ENCODE results near the gene SRRM4.

The SRRM4 gene

DNA sequence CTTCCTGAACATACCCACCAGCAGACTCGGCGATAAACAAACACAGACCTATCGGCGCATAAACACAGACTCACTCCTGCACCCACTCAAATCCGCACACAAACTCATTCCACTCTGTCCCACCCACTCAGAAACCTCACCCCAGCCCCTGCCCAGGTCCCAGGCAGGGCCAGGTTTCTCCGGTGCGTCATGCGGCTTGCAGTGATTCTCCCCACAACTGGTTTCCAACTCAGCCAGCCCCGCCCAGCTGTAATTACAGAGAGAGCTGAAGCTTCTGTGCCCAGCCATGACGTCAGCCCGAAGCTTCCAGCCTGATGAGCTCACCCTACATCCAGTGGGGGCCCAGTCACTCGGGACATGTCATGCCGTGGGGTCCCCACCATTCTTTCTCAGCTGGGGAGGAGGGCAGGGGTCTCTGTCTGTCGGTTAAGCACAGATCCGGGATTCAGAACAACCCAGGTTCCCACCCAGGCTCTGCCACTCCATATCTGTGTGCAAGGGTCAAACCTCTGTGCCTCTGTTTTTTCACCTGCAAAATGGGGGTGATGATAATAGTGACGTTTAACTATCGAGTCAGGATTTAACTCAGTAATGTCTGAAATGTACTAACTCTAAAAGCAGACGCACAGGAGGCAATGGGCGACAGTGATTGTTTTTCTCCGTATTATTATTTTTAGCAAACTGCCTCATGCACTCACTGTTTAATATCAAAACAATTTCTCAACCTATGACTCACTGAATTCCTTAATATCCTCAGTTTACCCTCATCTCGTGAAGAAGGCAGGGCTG, 195.1 kb downstream of the SRRM4 start:
- Histone ChIP-seq H4K12ac (ENCODE audit: low read depth, low read length) (peak overlapping the region; percentile 14), H3K18ac (ENCODE audit: low read length) (peak overlapping the region; percentile 97), H3K79me1 (ENCODE audit: low read length) (peaks cover 53% of the 10 kb centered on the region), H4K91ac (ENCODE audit: low read depth, low read length) (peak overlapping the region; percentile 98), H2AK5ac (ENCODE audit: low read length) (peak overlapping the region; percentile 95), H3K23ac (ENCODE audit: low read length) (no peak overlapping the region), H2AFZ (ENCODE audit: insufficient read depth, low read length, poor library complexity) (peak overlapping the region; percentile 72), H3K27me3 (ENCODE audit: insufficient read depth, low read length) (no peaks in the 10 kb centered on the region), H2BK12ac (ENCODE audit: low read length) (peak overlapping the region; percentile 86), H3K27ac (ENCODE audit: low read depth, low read length) (peak overlapping the region; percentile 77), H3K9me3 (ENCODE audit: insufficient read depth, low read depth, low read length) (no peaks in the 10 kb centered on the region), H2BK120ac (ENCODE audit: insufficient read depth, low read length, poor library complexity) (peak overlapping the region; percentile 99), H4K8ac (ENCODE audit: low read depth, low read length) (peak overlapping the region; percentile 88), H3K4ac (ENCODE audit: low read depth, low read length) (peak overlapping the region; percentile 81), H3K4me2 (ENCODE audit: low read length) (peak overlapping the region; percentile 14), H3K79me2 (ENCODE audit: control insufficient read depth, insufficient read depth, low read length, poor library complexity) (peaks cover 19% of the 10 kb centered on the region), H3K36me3 (ENCODE audit: control insufficient read depth in 1 of 2, insufficient read depth in 2 of 2, low read length in 2 of 2) (peaks cover 0 to 2% of the 10 kb centered on the region in 2 experiments), H2BK5ac (ENCODE audit: low read depth, low read length, poor library complexity) (peak overlapping the region; percentile 97), H3K9ac (ENCODE audit: low read length) (peak overlapping the region; percentile 16), H3K4me1 (ENCODE audit: control insufficient read depth in 1 of 2, insufficient read depth in 2 of 2, low read length in 2 of 2) (peaks cover 34 to 40% of the 10 kb centered on the region in 2 experiments), H3K14ac (ENCODE audit: low read length) (peak overlapping the region; percentile 90), H3K4me3 (ENCODE audit: low read depth, low read length) (no peak overlapping the region)
- 100% methylated on average over 1 of the region's 21 CpGs for WGBS (ENCODE audit: extremely low coverage, insufficient coverage, insufficient read length)
- peak; percentile 92 to 93 for DNase-seq

- no peak overlapping the region for H3K4me2 ChIP-seq (ENCODE audit: low read length)
- no CpG with 5 or more reads among the region's 4 CpGs for WGBS (ENCODE audit: extremely low coverage, insufficient coverage, insufficient read length)
- no peaks in the 10 kb centered on the region for H3K27me3 ChIP-seq (ENCODE audit: insufficient read depth, low read length)
- no peak overlapping the region for H2BK5ac ChIP-seq (ENCODE audit: low read depth, low read length, poor library complexity)
- H3K79me1 ChIP-seq (ENCODE audit: low read length), result peaks cover 50% of the 10 kb centered on the region
- H2AK5ac ChIP-seq (ENCODE audit: low read length), result no peak overlapping the region
- H4K8ac ChIP-seq (ENCODE audit: low read depth, low read length), result no peak overlapping the region
- H2AFZ ChIP-seq (ENCODE audit: insufficient read depth, low read length, poor library complexity), result no peak overlapping the region
- peaks cover 0 to 2% of the 10 kb centered on the region in 2 experiments for H3K36me3 ChIP-seq (ENCODE audit: control insufficient read depth in 1 of 2, insufficient read depth in 2 of 2, low read length in 2 of 2)
- H2BK12ac ChIP-seq (ENCODE audit: low read length), result peak overlapping the region; percentile 9
- H3K9ac ChIP-seq (ENCODE audit: low read length), result no peak overlapping the region
- H4K91ac ChIP-seq (ENCODE audit: low read depth, low read length), result no peak overlapping the region
- no peak overlapping the region for H3K18ac ChIP-seq (ENCODE audit: low read length)
- no peak overlapping the region for H3K14ac ChIP-seq (ENCODE audit: low read length)
- no peaks in the 10 kb centered on the region for H3K9me3 ChIP-seq (ENCODE audit: insufficient read depth, low read depth, low read length)
- no peak overlapping the region for H3K4ac ChIP-seq (ENCODE audit: low read depth, low read length)
- peak overlapping the region; percentile 73 for H3K27ac ChIP-seq (ENCODE audit: low read depth, low read length)
- DNase-seq, result peak in 1 of 2 donors; percentile 52
- no peak overlapping the region for H3K4me3 ChIP-seq (ENCODE audit: low read depth, low read length)
- peaks cover 21% of the 10 kb centered on the region for H3K79me2 ChIP-seq (ENCODE audit: control insufficient read depth, insufficient read depth, low read length, poor library complexity)
- H3K23ac ChIP-seq (ENCODE audit: low read length), result no peak overlapping the region
- H2BK120ac ChIP-seq (ENCODE audit: insufficient read depth, low read length, poor library complexity), result no peak overlapping the region
- peaks cover 33 to 38% of the 10 kb centered on the region in 2 experiments for H3K4me1 ChIP-seq (ENCODE audit: control insufficient read depth in 1 of 2, insufficient read depth in 2 of 2, low read length in 2 of 2)
- no peak overlapping the region for H4K12ac ChIP-seq (ENCODE audit: low read depth, low read length)
Observed at GRCh38 chr12:119177056-119177325, 195.7 kb downstream of the SRRM4 start.

DNA sequence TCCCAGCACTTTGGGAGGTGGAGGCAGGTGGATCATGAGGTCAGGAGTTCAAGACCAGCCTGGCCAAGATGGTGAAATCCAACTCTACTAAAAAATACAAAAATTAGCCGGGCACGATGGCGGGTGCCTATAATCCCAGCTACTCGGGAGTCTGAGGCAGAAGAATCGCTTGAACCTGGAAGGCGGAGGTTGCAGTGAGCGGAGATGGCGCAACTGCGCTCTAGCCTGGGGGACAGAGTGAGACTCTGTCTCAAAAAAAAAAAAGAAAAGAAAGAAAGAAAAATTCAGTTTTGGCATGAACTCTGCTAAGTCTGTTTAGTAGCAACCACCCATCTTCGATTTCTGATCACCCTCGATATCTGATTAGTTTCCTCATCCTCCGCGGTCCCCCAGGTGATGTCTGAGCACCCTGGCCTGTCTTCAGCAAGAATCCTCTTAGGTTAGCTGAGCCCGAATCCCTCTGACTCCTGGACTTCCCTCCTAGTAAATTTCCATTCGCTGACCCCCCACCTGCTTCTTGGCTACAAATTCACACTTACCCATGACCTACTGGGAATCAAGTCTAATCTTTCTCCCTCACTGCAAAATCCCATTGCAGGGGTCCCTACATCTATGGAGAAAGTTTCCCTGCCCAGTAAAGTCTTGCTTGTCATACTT, 196.5 kb downstream of the SRRM4 start:
- Histone ChIP-seq H3K4ac (ENCODE audit: low read depth, low read length) (no peak overlapping the region), H3K27me3 (ENCODE audit: insufficient read depth, low read length) (no peaks in the 10 kb centered on the region), H3K14ac (ENCODE audit: low read length) (peak overlapping the region; percentile 8), H2BK12ac (ENCODE audit: low read length) (peak overlapping the region; percentile 48), H2BK5ac (ENCODE audit: low read depth, low read length, poor library complexity) (peak overlapping the region; percentile 64), H2AK5ac (ENCODE audit: low read length) (peak overlapping the region; percentile 18), H3K4me3 (ENCODE audit: low read depth, low read length) (no peak overlapping the region), H3K9ac (ENCODE audit: low read length) (no peak overlapping the region), H4K12ac (ENCODE audit: low read depth, low read length) (no peak overlapping the region), H4K91ac (ENCODE audit: low read depth, low read length) (peak overlapping the region; percentile 70), H3K36me3 (ENCODE audit: control insufficient read depth in 1 of 2, insufficient read depth in 2 of 2, low read length in 2 of 2) (peaks cover 2 to 3% of the 10 kb centered on the region in 2 experiments), H3K9me3 (ENCODE audit: insufficient read depth, low read depth, low read length) (no peaks in the 10 kb centered on the region), H3K4me2 (ENCODE audit: low read length) (no peak overlapping the region), H3K79me2 (ENCODE audit: control insufficient read depth, insufficient read depth, low read length, poor library complexity) (peaks cover 22% of the 10 kb centered on the region), H2BK120ac (ENCODE audit: insufficient read depth, low read length, poor library complexity) (peak overlapping the region; percentile 57), H3K23ac (ENCODE audit: low read length) (no peak overlapping the region), H3K18ac (ENCODE audit: low read length) (no peak overlapping the region), H2AFZ (ENCODE audit: insufficient read depth, low read length, poor library complexity) (no peak overlapping the region), H4K8ac (ENCODE audit: low read depth, low read length) (peak overlapping the region; percentile 36), H3K4me1 (ENCODE audit: control insufficient read depth in 1 of 2, insufficient read depth in 2 of 2, low read length in 2 of 2) (peaks cover 28 to 40% of the 10 kb centered on the region in 2 experiments), H3K79me1 (ENCODE audit: low read length) (peaks cover 50% of the 10 kb centered on the region), H3K27ac (ENCODE audit: low read depth, low read length) (peak overlapping the region; percentile 65)
- whole genome bisulfite sequencing (ENCODE audit: extremely low coverage, insufficient coverage, insufficient read length), result no CpG with 5 or more reads among the region's 15 CpGs
- DNase-seq, result peak; percentile 61 to 74

- no CpG with 5 or more reads among the region's 33 CpGs for WGBS (ENCODE audit: extremely low coverage, insufficient coverage, insufficient read length)
- peak within 1 kb of the TSS; percentile 97 for H3K27ac ChIP-seq (ENCODE audit: low read depth, low read length)
- H3K79me2 ChIP-seq (ENCODE audit: control insufficient read depth, insufficient read depth, low read length, poor library complexity), result peaks cover 22% of the 10 kb centered on the region
Observed at GRCh38 chr12:119178544-119179334, 197.4 kb downstream of the SRRM4 start, which contains the start of gene HSPB8. TSS of gene HSPB8 (plus strand) at chr12:119178931. CDS start at chr12:119179313, 382 bp downstream.

More at GRCh38 chr12:119178544-119179334, 197.4 kb downstream of the SRRM4 start, which contains the start of gene HSPB8:
- Histone ChIP-seq H2BK12ac (ENCODE audit: low read length) (peak within 1 kb of the TSS; percentile 81), H2AK5ac (ENCODE audit: low read length) (peak within 1 kb of the TSS; percentile 77), H3K4ac (ENCODE audit: low read depth, low read length) (peak within 1 kb of the TSS; percentile 80), H3K14ac (ENCODE audit: low read length) (peak within 1 kb of the TSS; percentile 88), H3K4me2 (ENCODE audit: low read length) (peak within 1 kb of the TSS; percentile 71), H3K27me3 (ENCODE audit: insufficient read depth, low read length) (no peaks in the 10 kb centered on the region), H3K4me1 (ENCODE audit: control insufficient read depth in 1 of 2, insufficient read depth in 2 of 2, low read length in 2 of 2) (peaks cover 28 to 38% of the 10 kb centered on the region in 2 experiments), H3K36me3 (ENCODE audit: control insufficient read depth in 1 of 2, insufficient read depth in 2 of 2, low read length in 2 of 2) (peaks cover 2 to 3% of the 10 kb centered on the region in 2 experiments), H3K23ac (ENCODE audit: low read length) (no peak within 1 kb of the TSS), H3K18ac (ENCODE audit: low read length) (peak within 1 kb of the TSS; percentile 81), H2BK5ac (ENCODE audit: low read depth, low read length, poor library complexity) (peak within 1 kb of the TSS; percentile 89), H2BK120ac (ENCODE audit: insufficient read depth, low read length, poor library complexity) (peak within 1 kb of the TSS; percentile 86), H3K4me3 (ENCODE audit: low read depth, low read length) (peak within 1 kb of the TSS; percentile 58), H4K91ac (ENCODE audit: low read depth, low read length) (peak within 1 kb of the TSS; percentile 96), H3K9ac (ENCODE audit: low read length) (peak within 1 kb of the TSS; percentile 59), H4K8ac (ENCODE audit: low read depth, low read length) (peak within 1 kb of the TSS; percentile 59), H3K9me3 (ENCODE audit: insufficient read depth, low read depth, low read length) (no peaks in the 10 kb centered on the region), H4K12ac (ENCODE audit: low read depth, low read length) (peak within 1 kb of the TSS; percentile 5), H2AFZ (ENCODE audit: insufficient read depth, low read length, poor library complexity) (peak within 1 kb of the TSS; percentile 3), H3K79me1 (ENCODE audit: low read length) (peaks cover 48% of the 10 kb centered on the region)
- peak; percentile 98 for DNase-seq

Measured in trophoblast cell (in vitro differentiated cells and primary cell).